Caco-2 (cell line): ENCODE measurements around the gene NLRP1. TPM values are rescaled to one million over a fixed set of nuclear protein-coding genes. Genes with fewer than 3 reads are reported as not detected.

Experiments used
- BruUV-seq: library from RNA; stranded (reverse); fragments of 400-500 nt; replicated peaks from 2 replicates; lab custom pipeline; 2021; lab: Mats Ljungman, UMichigan
- CTCF ChIA-PET: fragments of 300-600 bp; sonication (Branson Sonifier 250); formaldehyde crosslinking; loops from one replicate; lab custom pipeline; 2022; ENCODE audit warnings: antibody characterized with exemption; lab: Charles Lee
- POLR2A ChIA-PET: fragments of 300-600 bp; sonication (Branson Sonifier 250); formaldehyde crosslinking; loops from one replicate; lab custom pipeline; 2022; ENCODE audit warnings: antibody characterized with exemption; lab: Charles Lee
- DNase-seq, 2 experiments: peaks; one replicate each; pipeline versions ENCODE4 v3.0.0 to v3.0.0-alpha.2; 2020 to 2022
- H3K27me3 ChIP-seq: replicated peaks from 2 replicates; pipeline ENCODE4 v1.6.0; 2011; ENCODE audit warnings: low read length; ENCODE audit not compliant: control insufficient read depth, insufficient read depth
- H3K36me3 ChIP-seq: 2 replicates; pipeline ENCODE4 v1.5.1; 2011; ENCODE audit warnings: low read length; ENCODE audit not compliant: control insufficient read depth, insufficient read depth
- H3K4me1 ChIP-seq: fragments of 250-450 bp; sonication (Bioruptor Pico); 2 replicates; pipeline ENCODE4 v1.5.1; 2020; ENCODE audit warnings: mild to moderate bottlenecking
- H3K4me3 ChIP-seq: 2 replicates; pipeline ENCODE4 v1.5.1; 2011; ENCODE audit warnings: low read depth, mild to moderate bottlenecking, control low read depth, low read length
- H3K9me3 ChIP-seq: fragments of 250-450 bp; sonication (Bioruptor Pico); 2 replicates; pipeline ENCODE4 v1.5.1; 2020; ENCODE audit warnings: mild to moderate bottlenecking, moderate library complexity
- H3K27ac Mint-ChIP-seq: one replicate; pipeline ENCODE4 v1.8.0; 2022; ENCODE audit warnings: mixed read lengths; ENCODE audit not compliant: unreplicated experiment
- H3K27me3 Mint-ChIP-seq: one replicate; pipeline ENCODE4 v1.8.0; 2022; ENCODE audit warnings: mixed read lengths; ENCODE audit not compliant: insufficient read depth, unreplicated experiment
- H3K36me3 Mint-ChIP-seq: one replicate; pipeline ENCODE4 v1.8.0; 2022; ENCODE audit warnings: mild to moderate bottlenecking, mixed read lengths; ENCODE audit not compliant: insufficient read depth, unreplicated experiment
- H3K4me1 Mint-ChIP-seq: one replicate; pipeline ENCODE4 v1.8.0; 2022; ENCODE audit warnings: low read depth, mixed read lengths; ENCODE audit not compliant: unreplicated experiment
- H3K4me3 Mint-ChIP-seq: one replicate; pipeline ENCODE4 v1.8.0; 2022; ENCODE audit warnings: mild to moderate bottlenecking, moderate library complexity, mixed read lengths; ENCODE audit not compliant: unreplicated experiment
- H3K9me3 Mint-ChIP-seq: one replicate; pipeline ENCODE4 v1.8.0; 2022; ENCODE audit warnings: mixed read lengths; ENCODE audit not compliant: unreplicated experiment
- intact Hi-C: fragments of 100-400 bp; cut with micrococcal nuclease; formaldehyde crosslinking; loops from one replicate; pipeline ENCODE4 v1.10.0; 2022; ENCODE audit not compliant: unreplicated experiment
- total RNA-seq: library from RNA; stranded (reverse); gene quantifications from 2 replicates; pipeline ENCODE4 v1.2.3, GENCODE V29; 2022
- TF ChIP-seq, protein P1 (sequence below), 2 experiments: fragments of 200-600 bp in 1 of 2; IDR thresholded peaks; 1 replicate in 1 of 2; 2 replicates in 1 of 2; pipeline versions ENCODE4 v1.5.1 to v1.8.0; 2011 to 2022; ENCODE audit warnings: antibody characterized with exemption in 1 of 2, control low read depth in 1 of 2, inconsistent platforms in 1 of 2, low read depth in 1 of 2, low read length in 1 of 2, mild to moderate bottlenecking in 1 of 2, moderate library complexity in 1 of 2; ENCODE audit not compliant: insufficient read depth in 1 of 2, severe bottlenecking in 1 of 2, unreplicated experiment in 1 of 2

The NLRP1 gene
- total RNA-seq, 1 experiment from 2014 or later = 0.09 TPM

DNA sequence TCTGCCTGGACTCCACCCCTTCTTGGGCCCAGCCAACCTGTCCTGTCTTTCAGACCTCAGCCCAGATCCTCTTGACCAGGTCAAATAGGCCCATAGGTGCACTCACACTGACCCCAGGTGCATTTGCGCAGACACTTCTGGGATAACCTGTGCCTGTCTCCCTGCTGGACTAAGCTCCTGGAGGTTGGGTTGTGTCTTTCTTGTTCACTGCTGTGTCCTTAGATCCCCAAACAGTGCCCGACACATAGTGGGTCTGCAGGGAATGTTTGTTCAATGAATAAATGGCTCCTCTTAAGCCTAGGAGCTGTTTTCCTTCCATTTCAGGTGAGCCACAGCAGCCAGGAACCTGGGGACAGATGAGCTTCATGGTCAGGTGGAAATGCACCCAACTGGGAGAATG lies 48.9 kb downstream of the NLRP1 start:
- intact Hi-C loops = no loop called here
- Histone ChIP-seq H3K4me3 (no peak overlapping the region), H3K36me3 (no peaks in the 10 kb centered on the region), H3K9me3 (no peaks in the 10 kb centered on the region), H3K27me3 (no peaks in the 10 kb centered on the region), H3K4me1 (no peaks in the 10 kb centered on the region)
- Mint-ChIP-seq H3K27ac (no peak overlapping the region), H3K27me3 (no peaks in the 10 kb centered on the region), H3K4me3 (no peak overlapping the region), H3K4me1 (no peaks in the 10 kb centered on the region), H3K36me3 (no peaks in the 10 kb centered on the region), H3K9me3 (no peaks in the 10 kb centered on the region)
- DNase-seq = no peak
- TF ChIP-seq, protein P1, sequence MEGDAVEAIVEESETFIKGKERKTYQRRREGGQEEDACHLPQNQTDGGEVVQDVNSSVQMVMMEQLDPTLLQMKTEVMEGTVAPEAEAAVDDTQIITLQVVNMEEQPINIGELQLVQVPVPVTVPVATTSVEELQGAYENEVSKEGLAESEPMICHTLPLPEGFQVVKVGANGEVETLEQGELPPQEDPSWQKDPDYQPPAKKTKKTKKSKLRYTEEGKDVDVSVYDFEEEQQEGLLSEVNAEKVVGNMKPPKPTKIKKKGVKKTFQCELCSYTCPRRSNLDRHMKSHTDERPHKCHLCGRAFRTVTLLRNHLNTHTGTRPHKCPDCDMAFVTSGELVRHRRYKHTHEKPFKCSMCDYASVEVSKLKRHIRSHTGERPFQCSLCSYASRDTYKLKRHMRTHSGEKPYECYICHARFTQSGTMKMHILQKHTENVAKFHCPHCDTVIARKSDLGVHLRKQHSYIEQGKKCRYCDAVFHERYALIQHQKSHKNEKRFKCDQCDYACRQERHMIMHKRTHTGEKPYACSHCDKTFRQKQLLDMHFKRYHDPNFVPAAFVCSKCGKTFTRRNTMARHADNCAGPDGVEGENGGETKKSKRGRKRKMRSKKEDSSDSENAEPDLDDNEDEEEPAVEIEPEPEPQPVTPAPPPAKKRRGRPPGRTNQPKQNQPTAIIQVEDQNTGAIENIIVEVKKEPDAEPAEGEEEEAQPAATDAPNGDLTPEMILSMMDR (IDR thresholded peaks at IDR 0.05; ENCODE audit: insufficient read depth in 1 of 2, low read depth in 1 of 2, low read length in 1 of 2, severe bottlenecking in 1 of 2, unreplicated experiment in 1 of 2) = no peak
- CTCF ChIA-PET = no interaction called here
- BruUV-seq = no TSS peak
- POLR2A ChIA-PET = no interaction called here

DNA sequence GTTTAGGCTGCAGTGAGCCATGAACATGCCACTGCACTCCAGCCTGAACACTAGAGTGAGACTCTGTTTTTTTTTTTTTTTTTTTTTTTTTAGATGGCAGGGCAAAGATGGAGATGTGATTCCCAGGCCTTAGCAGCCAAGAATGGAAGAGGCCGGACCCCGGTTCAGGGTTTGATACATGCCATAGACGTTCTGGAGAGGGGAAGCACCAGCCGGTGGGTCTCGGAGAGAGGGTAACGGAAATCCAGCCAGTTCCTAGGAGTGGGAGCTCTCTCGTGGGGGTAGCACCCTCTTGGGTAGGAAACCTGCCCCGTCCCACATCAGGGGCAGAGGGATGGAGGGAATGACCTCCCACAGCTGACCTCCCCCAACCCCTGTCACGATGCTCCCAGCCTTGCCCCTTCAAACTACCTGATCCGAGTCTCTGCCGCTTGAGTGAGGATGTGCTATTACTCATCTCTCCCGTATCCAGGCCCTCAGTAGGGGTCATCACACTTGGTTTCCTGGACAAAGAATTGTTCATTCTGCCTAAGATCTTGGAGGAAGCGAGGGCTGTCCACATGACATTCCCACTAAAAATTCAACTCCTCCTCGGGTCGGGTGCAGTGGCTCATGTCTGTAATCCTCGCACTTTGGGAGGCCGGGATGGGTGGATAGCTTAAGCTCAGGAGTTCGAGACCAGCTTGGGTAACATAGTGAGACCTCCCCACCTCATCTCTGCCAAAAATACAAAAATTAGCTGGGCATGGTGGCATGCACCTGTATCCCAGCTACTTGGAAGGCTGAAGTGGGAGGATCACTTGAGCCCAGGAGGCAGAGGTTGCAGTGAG lies 50.6 kb downstream of the NLRP1 start:
- Mint-ChIP-seq H3K4me3 (no peak overlapping the region), H3K4me1 (no peaks in the 10 kb centered on the region), H3K36me3 (no peaks in the 10 kb centered on the region), H3K27me3 (no peaks in the 10 kb centered on the region), H3K27ac (no peak overlapping the region), H3K9me3 (no peaks in the 10 kb centered on the region)
- no peak for DNase-seq
- no TSS peak for BruUV-seq
- ChIA-PET POLR2A (no interaction called here), CTCF (no interaction called here)
- no peak overlapping the region for H3K4me3 ChIP-seq
- TF ChIP-seq, protein P1 (IDR thresholded peaks at IDR 0.05; ENCODE audit: insufficient read depth in 1 of 2, low read depth in 1 of 2, low read length in 1 of 2, severe bottlenecking in 1 of 2, unreplicated experiment in 1 of 2) = no peak
- H3K4me1 ChIP-seq = no peaks in the 10 kb centered on the region
- intact Hi-C loops = no loop called here
- H3K9me3 ChIP-seq = no peaks in the 10 kb centered on the region
- no peaks in the 10 kb centered on the region for H3K36me3 ChIP-seq
- no peaks in the 10 kb centered on the region for H3K27me3 ChIP-seq

DNA sequence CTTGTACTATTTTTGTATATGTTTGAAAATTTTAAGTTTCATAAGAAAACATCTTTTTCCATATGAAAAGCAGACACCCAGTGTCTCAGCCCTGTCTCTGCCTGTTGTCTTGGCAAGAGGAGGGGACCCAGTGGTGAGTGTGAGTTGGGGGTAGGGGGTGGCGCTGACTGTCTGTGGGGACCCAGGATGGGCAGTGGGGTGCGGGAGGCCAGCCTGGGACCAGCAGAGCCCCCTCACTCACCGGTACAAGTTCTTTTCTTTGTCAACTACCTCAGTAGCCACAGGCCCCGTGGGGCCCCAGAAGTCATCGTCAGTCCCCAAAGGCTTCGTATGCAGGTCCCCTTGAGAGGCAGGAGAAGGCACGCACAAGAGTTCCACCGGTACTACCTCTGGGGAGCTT lies 51.7 kb downstream of the NLRP1 start:
- H3K9me3 Mint-ChIP-seq = no peaks in the 10 kb centered on the region
- no peak for DNase-seq
- H3K27ac Mint-ChIP-seq = no peak overlapping the region
- Histone ChIP-seq H3K9me3 (no peaks in the 10 kb centered on the region), H3K36me3 (no peaks in the 10 kb centered on the region), H3K4me1 (no peaks in the 10 kb centered on the region), H3K4me3 (no peak overlapping the region), H3K27me3 (no peaks in the 10 kb centered on the region)
- TF ChIP-seq, protein P1 (IDR thresholded peaks at IDR 0.05; ENCODE audit: insufficient read depth in 1 of 2, low read depth in 1 of 2, low read length in 1 of 2, severe bottlenecking in 1 of 2, unreplicated experiment in 1 of 2) = no peak
- ChIA-PET POLR2A (no interaction called here), CTCF (no interaction called here)
- no TSS peak for BruUV-seq
- no peak overlapping the region for H3K4me3 Mint-ChIP-seq
- intact Hi-C loops = no loop called here
- H3K27me3 Mint-ChIP-seq = no peaks in the 10 kb centered on the region
- no peaks in the 10 kb centered on the region for H3K4me1 Mint-ChIP-seq
- H3K36me3 Mint-ChIP-seq = no peaks in the 10 kb centered on the region
